ENCODE data around the gene AKAP6.

Gene AKAP6

DNA sequence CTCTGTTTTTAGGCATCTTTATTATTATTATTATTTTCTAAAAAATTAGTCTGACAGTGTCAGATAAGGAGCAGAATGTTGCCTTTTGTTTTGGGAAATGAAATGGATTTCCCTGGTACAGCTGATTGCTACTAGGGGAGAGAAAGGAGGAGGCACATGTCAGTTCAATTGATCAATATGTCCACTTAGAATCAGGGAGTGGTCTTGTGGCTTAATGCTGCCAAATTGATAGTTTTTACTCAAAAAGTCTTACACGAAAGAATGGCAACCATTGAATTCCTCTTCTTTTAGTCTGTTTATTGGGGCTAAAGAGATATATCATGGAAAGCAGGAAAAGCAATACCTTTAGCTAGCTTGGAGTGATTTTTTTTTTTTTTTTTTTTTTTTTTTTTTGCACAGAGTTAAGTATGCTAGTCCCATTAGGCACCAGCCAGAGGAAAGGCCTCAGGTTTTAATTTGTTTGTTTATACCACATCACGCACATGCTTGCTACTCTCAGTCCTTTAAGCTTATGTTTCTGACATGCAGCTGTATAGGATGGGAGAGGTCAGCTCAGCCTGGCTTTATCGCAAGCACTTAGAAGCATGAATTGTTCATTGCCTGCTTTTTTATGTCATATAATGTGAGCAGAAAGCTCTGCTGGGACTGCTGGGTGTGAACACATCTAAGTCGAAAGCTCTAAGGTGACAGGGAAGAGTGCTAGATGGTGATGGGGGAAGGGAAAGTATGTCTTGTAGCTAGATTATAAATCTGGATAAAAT, 1.4 kb downstream of the AKAP6 start:
- FAIRE-seq, result no peak

DNA sequence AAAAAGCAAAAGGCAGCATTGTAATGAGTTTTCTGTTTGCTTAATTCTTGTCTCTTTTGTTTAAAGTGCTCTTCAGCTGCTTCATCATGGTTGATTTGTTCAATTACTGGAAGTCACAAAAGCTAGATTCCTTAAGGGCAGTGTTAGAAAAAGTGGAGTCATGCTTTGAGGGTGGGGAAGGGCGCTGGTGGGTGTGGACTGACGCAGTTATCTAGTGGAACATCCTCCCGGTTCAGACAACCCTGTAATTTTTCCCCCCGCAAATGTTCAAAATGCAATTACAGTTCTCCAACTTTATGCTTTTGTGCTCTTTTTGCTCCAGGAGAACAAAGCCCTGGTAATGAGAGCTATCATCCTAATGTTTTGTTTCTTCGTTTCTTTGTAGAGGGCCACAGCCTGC, 2.1 kb downstream of the AKAP6 start:
- FAIRE-seq, result no peak

- no peak for FAIRE-seq
Measured at GRCh38 chr14:32332415-32333316, 3.6 kb downstream of the AKAP6 start.

DNA sequence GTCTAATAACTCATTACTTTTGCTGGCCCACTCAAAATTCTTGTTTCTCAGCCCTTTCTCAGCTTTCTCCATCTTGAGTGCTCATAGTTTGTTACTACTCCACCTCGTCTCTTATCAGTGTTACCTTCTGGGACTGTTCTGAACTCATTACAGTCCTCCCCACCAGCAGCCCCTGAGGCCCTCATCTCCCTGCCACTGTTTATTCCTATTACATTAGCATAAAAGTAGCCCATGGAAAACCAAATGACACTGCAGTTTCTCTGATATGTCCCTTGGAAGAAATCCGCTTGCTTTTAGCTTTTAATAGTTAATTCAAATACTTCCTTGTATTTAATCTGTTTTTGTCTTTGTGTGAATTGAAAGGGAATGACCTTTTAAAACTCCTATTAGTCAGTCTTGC, 7.6 kb downstream of the AKAP6 start:
- FAIRE-seq, result no peak

DNA sequence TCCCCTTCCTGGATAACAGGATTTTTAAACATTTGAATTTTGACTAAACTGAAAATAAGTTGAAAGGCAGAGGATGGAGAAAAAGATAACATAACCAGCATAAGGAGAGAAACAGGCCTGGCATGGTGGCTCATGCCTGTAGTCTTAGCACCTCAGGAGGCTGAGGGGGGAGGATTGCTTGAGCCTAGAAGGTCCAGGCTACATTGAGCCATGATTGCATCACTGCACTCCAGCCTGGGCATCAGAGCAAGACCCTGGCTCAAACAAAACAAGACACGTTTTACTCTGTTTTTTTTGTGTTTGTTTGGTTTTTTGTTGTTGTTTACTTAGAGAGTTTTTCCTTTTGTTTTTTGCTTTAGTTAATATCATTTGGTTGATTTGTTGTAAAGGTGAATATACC, 8.7 kb downstream of the AKAP6 start:
- no peak for FAIRE-seq

- no peak for FAIRE-seq
Measured at GRCh38 chr14:32339188-32339587, 10.1 kb downstream of the AKAP6 start.

- no peak for FAIRE-seq
Measured at GRCh38 chr14:32341947-32342846, 13.1 kb downstream of the AKAP6 start.

- FAIRE-seq, result no peak
Measured at GRCh38 chr14:32342847-32343194, 13.7 kb downstream of the AKAP6 start.

- FAIRE-seq, result no peak
Measured at GRCh38 chr14:32343926-32344430, 14.9 kb downstream of the AKAP6 start.

GRCh38 chr14:32345311-32345791, 16.3 kb downstream of the AKAP6 start:
- FAIRE-seq, result no peak

DNA sequence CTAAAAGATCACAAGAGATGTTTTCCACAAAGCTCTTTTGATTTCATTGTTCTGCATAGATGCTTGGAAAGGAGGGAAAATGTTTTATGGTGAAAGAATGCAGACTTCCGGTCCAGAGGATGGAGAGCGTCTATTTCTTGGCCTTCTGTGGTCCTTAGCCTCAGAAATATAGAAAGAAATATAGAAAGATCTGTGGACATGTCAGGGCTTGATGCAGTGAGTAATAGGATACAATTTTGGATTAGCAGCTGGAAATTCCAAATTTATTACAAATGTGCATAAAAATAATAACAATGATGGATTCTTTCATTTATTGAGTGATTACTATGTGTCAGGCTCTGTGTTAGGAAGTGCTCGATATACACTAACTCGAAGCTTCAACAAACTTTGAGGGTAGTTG, 20.2 kb downstream of the AKAP6 start:
- FAIRE-seq, result no peak

GRCh38 chr14:32350020-32350419, 20.9 kb downstream of the AKAP6 start:
- no peak for FAIRE-seq

DNA sequence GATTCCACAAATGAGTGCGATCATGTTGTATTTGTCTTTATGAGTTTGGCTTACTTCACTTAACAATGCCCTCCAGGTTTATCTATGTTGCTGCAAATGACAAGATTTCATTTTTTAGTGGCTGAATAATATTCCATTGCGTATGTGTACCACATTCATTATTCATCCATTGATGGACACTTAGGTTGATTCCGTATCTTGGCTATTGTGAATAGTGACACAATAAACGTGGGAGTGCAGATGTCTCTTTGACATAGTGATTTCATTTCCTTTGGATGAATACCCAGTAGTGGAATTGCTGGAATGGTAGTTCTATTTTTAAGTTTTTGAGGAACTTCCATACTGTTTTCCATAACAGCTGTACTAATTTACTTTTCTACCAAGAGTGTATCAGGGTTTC, 23.5 kb downstream of the AKAP6 start:
- no peak for FAIRE-seq

DNA sequence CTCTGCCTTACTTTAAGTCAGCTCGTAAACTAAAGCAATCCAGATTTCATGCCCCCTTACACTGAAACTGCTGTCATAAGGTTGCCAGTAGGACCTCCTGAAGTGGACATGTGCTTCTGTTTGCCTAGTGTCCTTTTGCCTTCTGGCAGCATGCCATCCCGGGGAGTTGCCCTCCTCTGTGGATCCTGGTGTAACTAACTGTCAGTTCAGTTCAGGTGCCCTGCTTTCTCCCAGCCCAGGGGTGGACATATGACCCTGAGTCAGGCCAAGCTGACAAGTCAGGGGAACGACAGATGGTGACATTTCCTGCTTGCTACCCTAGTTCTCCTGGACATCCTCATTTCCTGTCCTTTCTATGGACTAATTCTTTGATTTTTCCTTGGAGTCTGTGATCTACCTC, 25.6 kb downstream of the AKAP6 start:
- FAIRE-seq, result no peak

- no peak for FAIRE-seq
Measured at GRCh38 chr14:32358781-32359180, 29.7 kb downstream of the AKAP6 start.

GRCh38 chr14:32361674-32362073, 32.6 kb downstream of the AKAP6 start:
- no peak for FAIRE-seq

DNA sequence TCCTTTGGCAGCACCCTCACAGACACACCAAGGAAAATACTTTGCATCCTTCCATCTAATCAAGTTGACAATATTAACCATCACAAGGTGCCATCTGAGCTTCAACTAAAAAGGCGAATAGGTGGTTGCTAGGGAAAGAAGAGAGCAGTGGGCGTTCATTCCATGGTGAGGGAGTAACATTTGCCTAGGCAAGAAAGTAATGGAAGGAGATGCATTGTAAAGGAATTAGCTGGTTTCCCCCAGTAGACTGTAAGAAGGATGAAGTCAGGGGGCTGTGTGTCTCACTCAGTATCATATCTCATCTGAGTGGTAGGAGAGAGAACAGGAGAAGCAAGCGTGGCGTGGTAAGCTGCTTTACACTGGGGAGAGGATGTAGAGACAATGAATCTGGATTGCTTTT, 34.7 kb downstream of the AKAP6 start:
- FAIRE-seq, result no peak

DNA sequence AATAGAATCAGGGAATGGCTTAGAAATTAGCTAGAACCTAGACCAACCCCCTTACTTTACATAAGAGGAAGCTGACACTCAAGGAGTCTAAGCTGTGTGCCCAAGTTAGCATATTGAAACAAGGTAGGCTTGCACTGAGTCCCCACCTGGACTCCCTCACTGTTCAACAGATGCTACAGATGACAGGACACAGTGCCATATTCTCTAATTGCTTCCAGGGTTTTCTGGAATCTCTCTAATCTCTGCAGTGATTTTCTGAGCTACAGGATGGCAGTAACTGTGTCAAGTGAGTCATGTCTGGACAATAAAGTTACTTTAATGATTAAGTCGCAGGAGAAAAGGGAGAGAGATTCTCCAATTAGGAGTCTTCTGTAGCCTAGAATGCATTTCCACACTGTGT, 35.8 kb downstream of the AKAP6 start:
- FAIRE-seq, result no peak

DNA sequence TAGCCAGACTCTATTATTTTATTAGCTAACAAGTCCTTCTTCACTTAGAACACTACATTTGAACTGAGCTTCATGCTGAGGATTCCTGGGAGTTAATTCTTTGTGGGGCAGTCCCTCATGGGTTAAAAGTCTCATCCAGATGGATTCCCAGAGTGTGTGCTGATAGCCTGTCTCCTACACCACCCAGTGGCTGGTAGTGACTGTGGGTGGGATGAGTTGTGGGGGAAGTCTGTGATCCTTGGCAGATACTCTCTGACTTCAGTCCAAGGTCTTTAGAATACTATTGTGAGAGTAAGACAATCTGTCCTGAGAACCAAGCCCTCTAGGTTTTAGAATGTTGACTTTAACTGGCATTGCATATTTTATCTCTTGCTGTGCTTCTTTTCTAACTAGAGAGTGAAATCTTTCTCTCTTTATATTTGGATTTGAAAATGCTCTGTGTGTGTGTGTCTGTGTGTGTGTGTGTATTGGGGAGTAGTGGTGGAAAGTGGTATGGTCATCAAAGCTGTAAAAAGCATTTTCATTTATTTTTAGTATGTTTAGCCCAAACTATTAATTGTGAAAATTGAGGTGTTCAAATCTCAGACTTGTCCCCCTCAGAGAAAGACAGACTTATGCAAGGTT, 37.3 kb downstream of the AKAP6 start:
- no peak for FAIRE-seq

- no peak for FAIRE-seq
Measured at GRCh38 chr14:32366986-32367385, 37.9 kb downstream of the AKAP6 start.

DNA sequence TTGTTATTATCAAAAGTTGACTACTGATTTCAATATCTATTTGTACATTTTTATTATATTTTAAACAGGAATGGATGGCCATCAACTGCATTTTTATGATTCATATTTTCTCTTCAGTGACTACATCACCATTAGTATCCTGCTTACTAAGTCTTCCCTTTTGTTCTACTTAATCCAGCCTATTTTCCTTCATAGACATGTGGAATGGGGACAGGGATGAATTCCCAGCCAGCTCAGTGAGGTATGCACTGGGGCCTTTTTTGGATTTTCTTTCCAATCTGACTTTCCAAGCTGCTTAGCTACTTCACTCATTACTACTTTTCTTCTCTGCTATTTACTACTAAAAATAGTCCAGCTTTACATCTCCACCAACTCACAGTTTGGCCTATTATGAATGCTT, 38.4 kb downstream of the AKAP6 start:
- FAIRE-seq, result no peak

DNA sequence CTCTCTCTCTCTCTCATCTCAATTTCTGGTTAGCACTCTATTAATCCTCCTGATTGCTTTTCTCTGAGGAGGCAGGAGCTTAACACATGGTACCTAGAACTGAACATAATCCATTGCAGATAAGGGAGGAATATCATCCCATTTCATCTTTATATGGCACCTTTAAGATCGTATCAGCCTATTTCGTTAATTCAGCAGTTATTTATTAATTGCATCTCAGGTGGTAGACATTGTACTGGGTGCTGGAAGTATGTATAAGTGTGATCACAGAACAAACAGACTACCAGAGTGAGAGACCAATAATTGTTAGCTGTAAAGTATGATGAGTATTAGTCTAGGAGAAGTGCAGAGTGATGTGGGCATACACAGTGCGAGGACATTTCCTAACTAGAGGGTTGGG, 39.0 kb downstream of the AKAP6 start:
- FAIRE-seq, result no peak
